GM10248 (cell line): ENCODE results near the gene SPPL2C.

ENCODE experiments used
- CTCF ChIA-PET: fragments of 300-600 bp; sonication (Branson Sonifier 250); formaldehyde crosslinking; extraction: SDS; loops from one replicate; lab custom pipeline; 2021; ENCODE audit warnings: antibody characterized with exemption; lab: Yijun Ruan, JAX
- POLR2A ChIA-PET: fragments of 350-650 bp; sonication (Branson Sonifier 250); formaldehyde crosslinking; extraction: SDS; loops from one replicate; lab custom pipeline; 2020; ENCODE audit warnings: antibody characterized with exemption; lab: Yijun Ruan, JAX
- DNase-seq: peaks from one replicate; pipeline ENCODE4 v3.0.0; 2012; ENCODE audit errors: extremely low spot score
- CTCF ChIP-seq: IDR thresholded peaks from 2 replicates; pipeline ENCODE4 v1.5.1; 2012; ENCODE audit warnings: mild to moderate bottlenecking, low read depth; ENCODE audit errors: extremely low read depth, missing control alignments, control extremely low read depth

The SPPL2C gene

GRCh38 chr17:45847747-45848146 lies 3.1 kb downstream of the SPPL2C start:
- TF ChIP-seq CTCF = no peak
- DNase-seq = no peak
- CTCF ChIA-PET = no interaction called here
- POLR2A ChIA-PET = no interaction called here

- ChIA-PET POLR2A (no interaction called here), CTCF (no interaction called here)
- no peak for DNase-seq
- no peak for TF ChIP-seq CTCF
These were observed 3.7 kb downstream of the SPPL2C start for GRCh38 chr17:45848405-45848804.

GRCh38 chr17:45848868-45849535 lies 4.3 kb downstream of the SPPL2C start:
- ChIA-PET CTCF (interaction anchor here (1.0 to 4.0 kb wide), 2 partner anchors 15 to 208 kb away, joined by 3 to 35 read pairs; no protein-coding TSS in a partner anchor), POLR2A (no interaction called here)
- no peak for TF ChIP-seq CTCF
- DNase-seq = no peak

- ChIA-PET CTCF (interaction anchor here (1.0 to 4.0 kb wide), 3 partner anchors 15 to 209 kb away, joined by 3 to 35 read pairs (median 3); no protein-coding TSS in a partner anchor), POLR2A (no interaction called here)
- no peak for DNase-seq
- TF ChIP-seq CTCF = no peak
These were observed 4.9 kb downstream of the SPPL2C start for GRCh38 chr17:45849536-45849990.

- no peak for TF ChIP-seq CTCF
- DNase-seq = no peak
- ChIA-PET POLR2A (no interaction called here), CTCF (interaction anchor here (1.0 to 4.0 kb wide), 3 partner anchors 14 to 209 kb away, joined by 3 to 35 read pairs (median 3); no protein-coding TSS in a partner anchor)
These were observed 5.3 kb downstream of the SPPL2C start for GRCh38 chr17:45850011-45850410.

GRCh38 chr17:45850468-45850867 lies 5.8 kb downstream of the SPPL2C start:
- CTCF ChIA-PET = interaction anchor here (1.2 to 4.0 kb wide), 2 partner anchors 18 to 210 kb away, joined by 3 to 35 read pairs; no protein-coding TSS in a partner anchor
- POLR2A ChIA-PET = no interaction called here
- no peak for TF ChIP-seq CTCF
- no peak for DNase-seq
